Lower leg skin (tissue), 3 donors: Measurements from ENCODE around the gene RBM26.

Experiments
- POLR2A ChIP-seq, 2 donors: fragments of 450-650 bp; IDR thresholded peaks; one replicate each; pipeline ENCODE4 v1.6.1; 2016 to 2017; ENCODE audit warnings: antibody characterized with exemption in 2 of 2, mild to moderate bottlenecking in 1 of 2, moderate library complexity in 1 of 2
- TF ChIP-seq, protein P1 (sequence below), 3 donors: fragments of 450-650 bp; IDR thresholded peaks; one replicate each; pipeline ENCODE4 v1.5.1; 2016; ENCODE audit warnings: antibody characterized with exemption in 3 of 3, mild to moderate bottlenecking in 3 of 3, moderate library complexity in 2 of 3

- TF ChIP-seq, protein P1, sequence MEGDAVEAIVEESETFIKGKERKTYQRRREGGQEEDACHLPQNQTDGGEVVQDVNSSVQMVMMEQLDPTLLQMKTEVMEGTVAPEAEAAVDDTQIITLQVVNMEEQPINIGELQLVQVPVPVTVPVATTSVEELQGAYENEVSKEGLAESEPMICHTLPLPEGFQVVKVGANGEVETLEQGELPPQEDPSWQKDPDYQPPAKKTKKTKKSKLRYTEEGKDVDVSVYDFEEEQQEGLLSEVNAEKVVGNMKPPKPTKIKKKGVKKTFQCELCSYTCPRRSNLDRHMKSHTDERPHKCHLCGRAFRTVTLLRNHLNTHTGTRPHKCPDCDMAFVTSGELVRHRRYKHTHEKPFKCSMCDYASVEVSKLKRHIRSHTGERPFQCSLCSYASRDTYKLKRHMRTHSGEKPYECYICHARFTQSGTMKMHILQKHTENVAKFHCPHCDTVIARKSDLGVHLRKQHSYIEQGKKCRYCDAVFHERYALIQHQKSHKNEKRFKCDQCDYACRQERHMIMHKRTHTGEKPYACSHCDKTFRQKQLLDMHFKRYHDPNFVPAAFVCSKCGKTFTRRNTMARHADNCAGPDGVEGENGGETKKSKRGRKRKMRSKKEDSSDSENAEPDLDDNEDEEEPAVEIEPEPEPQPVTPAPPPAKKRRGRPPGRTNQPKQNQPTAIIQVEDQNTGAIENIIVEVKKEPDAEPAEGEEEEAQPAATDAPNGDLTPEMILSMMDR (IDR thresholded peaks at IDR 0.05), result no peak
- TF ChIP-seq POLR2A (IDR thresholded peaks at IDR 0.05), result no peak
These were observed 42.4 kb upstream of the RBM26 start for GRCh38 chr13:79448413-79448812.
